RWPE2 (cell line): ENCODE measurements around the gene SRM.
A peak's percentile ranks its signal among the peaks of the same experiment; 100 is the strongest.

ENCODE experiments used
- ATAC-seq: fragments of 200-7000 bp; cut with Tn5 transposase; 3 replicates; pipeline ENCODE4 v1.9.1; 2021; ENCODE audit warnings: low read depth
- DNase-seq: peaks from one replicate; pipeline ENCODE4 v3.0.0-alpha.2; 2020; ENCODE audit warnings: low spot score
- H3K27ac ChIP-seq: fragments of 450-650 bp; 2 replicates; pipeline ENCODE4 v1.5.1; 2017; ENCODE audit warnings: mild to moderate bottlenecking; ENCODE audit not compliant: poor library complexity, severe bottlenecking
- H3K27me3 ChIP-seq: fragments of 250-450 bp; sonication (Bioruptor Pico); 2 replicates; pipeline ENCODE4 v1.5.1; 2021; ENCODE audit warnings: mild to moderate bottlenecking, moderate library complexity; ENCODE audit not compliant: insufficient read depth, poor library complexity, severe bottlenecking
- H3K36me3 ChIP-seq: fragments of 250-450 bp; sonication (Bioruptor Pico); 2 replicates; pipeline ENCODE4 v1.5.1; 2020; ENCODE audit warnings: low read depth, mild to moderate bottlenecking, moderate library complexity
- H3K4me1 ChIP-seq: fragments of 250-450 bp; sonication (Bioruptor Pico); 2 replicates; pipeline ENCODE4 v1.5.1; 2021; ENCODE audit warnings: mild to moderate bottlenecking, moderate library complexity; ENCODE audit not compliant: insufficient read depth, poor library complexity, severe bottlenecking
- H3K4me3 ChIP-seq: fragments of 250-450 bp; sonication (Bioruptor Pico); 2 replicates; pipeline ENCODE4 v1.5.1; 2021; ENCODE audit warnings: mild to moderate bottlenecking, moderate library complexity; ENCODE audit not compliant: severe bottlenecking
- H3K9me3 ChIP-seq: fragments of 250-450 bp; sonication (Bioruptor Pico); 2 replicates; pipeline ENCODE4 v1.5.1; 2021; ENCODE audit warnings: mild to moderate bottlenecking, moderate library complexity; ENCODE audit not compliant: severe bottlenecking
- CTCF ChIP-seq: fragments of 450-650 bp; IDR thresholded peaks from one replicate; pipeline ENCODE4 v1.5.1; 2017; ENCODE audit warnings: mild to moderate bottlenecking, moderate library complexity; ENCODE audit not compliant: poor library complexity, severe bottlenecking

Gene SRM

GRCh38 chr1:11044849-11045427, 14.9 kb downstream of the SRM start:
- no peak overlapping the region for H3K27ac ChIP-seq
- no peak overlapping the region for H3K4me3 ChIP-seq
- no peak for TF ChIP-seq CTCF
- no peaks in the 10 kb centered on the region for H3K27me3 ChIP-seq
- peak; percentile 24; the same call in 2 of the 3 replicates for ATAC-seq
- no peaks in the 10 kb centered on the region for H3K36me3 ChIP-seq
- H3K9me3 ChIP-seq = no peaks in the 10 kb centered on the region
- DNase-seq = no peak
- H3K4me1 ChIP-seq = no peaks in the 10 kb centered on the region

GRCh38 chr1:11044086-11044848, 15.6 kb downstream of the SRM start:
- no peaks in the 10 kb centered on the region for H3K9me3 ChIP-seq
- H3K4me1 ChIP-seq = no peaks in the 10 kb centered on the region
- H3K4me3 ChIP-seq = no peak overlapping the region
- H3K27me3 ChIP-seq = no peaks in the 10 kb centered on the region
- no peak for TF ChIP-seq CTCF
- no peak overlapping the region for H3K27ac ChIP-seq
- DNase-seq (no peak), ATAC-seq (0 out of 3 replicates have a peak, but pooled peaks have one; percentile 8)
- H3K36me3 ChIP-seq = no peaks in the 10 kb centered on the region

GRCh38 chr1:11042995-11043874, 16.6 kb downstream of the SRM start:
- H3K27ac ChIP-seq = no peak overlapping the region
- no peak for DNase-seq
- no peaks in the 10 kb centered on the region for H3K4me1 ChIP-seq
- no peak overlapping the region for H3K4me3 ChIP-seq
- TF ChIP-seq CTCF = no peak
- no peak for ATAC-seq
- no peaks in the 10 kb centered on the region for H3K36me3 ChIP-seq
- H3K9me3 ChIP-seq = no peaks in the 10 kb centered on the region
- no peaks in the 10 kb centered on the region for H3K27me3 ChIP-seq

- ATAC-seq (no peak), DNase-seq (no peak)
- Histone ChIP-seq H3K27ac (no peak overlapping the region), H3K36me3 (no peaks in the 10 kb centered on the region), H3K27me3 (no peaks in the 10 kb centered on the region), H3K9me3 (no peaks in the 10 kb centered on the region), H3K4me1 (no peaks in the 10 kb centered on the region), H3K4me3 (no peak overlapping the region)
- TF ChIP-seq CTCF = no peak
These were observed 17.8 kb downstream of the SRM start for GRCh38 chr1:11042065-11042464.
